ENCODE results near the gene BAZ1B. TPM values are rescaled to one million over a fixed set of nuclear protein-coding genes. Genes with fewer than 3 reads are reported as not detected.
"Not testable (repeated sequence)": the region's sequence is repeated elsewhere in the genome, so short reads cannot be mapped to it uniquely, and the experiment has no call there.

Gene BAZ1B
- total RNA-seq, 5 donors from 2014 or later (not counting 1 experiment from before 2014, with no cell fraction given) = 57.1 to 64.5 (median 63.0) TPM

DNA sequence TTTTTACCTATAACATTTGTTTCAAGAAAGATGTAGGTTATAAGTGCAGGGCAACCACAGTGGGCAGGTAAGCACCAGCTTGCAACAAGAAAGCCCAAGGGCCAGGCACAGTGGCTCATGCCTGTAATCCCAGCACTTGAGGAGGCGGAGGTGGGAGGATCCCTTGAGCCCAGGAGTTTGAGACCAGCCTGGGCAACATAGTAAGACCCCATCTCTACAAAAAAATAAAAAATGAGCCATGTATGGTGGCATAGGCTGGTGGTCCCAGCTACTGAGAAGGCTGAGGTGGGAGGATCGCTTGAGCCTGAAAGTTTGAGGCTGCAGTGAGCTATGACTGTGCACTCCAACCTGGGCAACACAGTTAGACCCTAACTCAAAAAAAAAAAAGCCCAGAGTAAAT is 22.6 kb upstream of the BAZ1B start:
- Mint-ChIP-seq H3K4me3 (no peak overlapping the region), H3K27ac (no peak overlapping the region), H3K27me3 (no peaks in the 10 kb centered on the region), H3K36me3 (peaks cover 33% of the 10 kb centered on the region), H3K4me1 (peaks cover 28 to 39% (median 33%) of the 10 kb centered on the region in 3 donors), H3K9me3 (no peaks in the 10 kb centered on the region)
- ChIA-PET POLR2A (no interaction called here), CTCF (interaction anchor here in 1 of 2 donors (0.7 kb wide), 1 partner anchor 67 kb away, joined by 3 read pairs; no protein-coding TSS in a partner anchor)
- H3K4me1 ChIP-seq (ENCODE audit: control insufficient read depth in 1 of 2, extremely low read depth in 1 of 2, insufficient read depth in 2 of 2, low read length in 2 of 2) = peaks cover 0 to 10% of the 10 kb centered on the region in 2 experiments
- peaks cover 21 to 54% of the 10 kb centered on the region in 2 donors for H3K36me3 ChIP-seq (ENCODE audit: control insufficient read depth in 2 of 2, extremely low read depth in 1 of 2, insufficient read depth in 1 of 2, low read length in 1 of 2)
- no peak for DNase-seq
- no peaks in the 10 kb centered on the region for H3K27me3 ChIP-seq (replicated peaks in 1 of 2; ENCODE audit: control insufficient read depth in 2 of 2, extremely low read depth in 1 of 2, insufficient read depth in 2 of 2, low read length in 1 of 2)
- no CpG with 5 or more reads among the region's 2 CpGs for WGBS (ENCODE audit: insufficient coverage)
- H3K4me3 ChIP-seq (ENCODE audit: control insufficient read depth in 1 of 2, extremely low read depth in 1 of 2, low read length in 1 of 2) = no peak overlapping the region
- no peak overlapping the region for H3K27ac ChIP-seq (ENCODE audit: low read length)
- ATAC-seq (replicated peaks in 1 of 4) = no peak
- H3K9me3 ChIP-seq = no peaks in the 10 kb centered on the region

DNA sequence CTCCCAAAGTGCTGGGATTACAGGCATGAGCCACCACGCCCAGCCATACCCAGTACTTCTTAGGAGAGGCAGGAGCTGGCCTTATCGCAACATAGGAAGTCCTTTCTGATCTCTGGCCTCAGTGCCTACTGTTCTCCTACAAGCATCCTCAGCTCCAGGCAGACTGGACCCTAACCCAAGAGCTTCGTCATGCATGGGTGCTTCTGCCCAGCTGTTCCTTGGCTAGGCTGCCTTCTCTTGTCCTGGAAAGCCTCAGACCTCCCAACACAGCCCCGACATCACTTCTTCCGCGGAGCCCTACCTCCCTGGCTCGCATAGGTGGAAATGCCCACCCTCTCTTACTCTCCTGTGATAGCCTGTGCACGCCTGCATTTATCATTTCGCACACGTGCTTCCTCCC is 19.6 kb upstream of the BAZ1B start:
- no peak overlapping the region for H3K4me3 Mint-ChIP-seq
- H3K36me3 Mint-ChIP-seq = peaks cover 46% of the 10 kb centered on the region
- H3K4me3 ChIP-seq (ENCODE audit: control insufficient read depth in 1 of 2, extremely low read depth in 1 of 2, low read length in 1 of 2) = no peak overlapping the region
- H3K27me3 ChIP-seq (replicated peaks in 1 of 2; ENCODE audit: control insufficient read depth in 2 of 2, extremely low read depth in 1 of 2, insufficient read depth in 2 of 2, low read length in 1 of 2) = no peaks in the 10 kb centered on the region
- WGBS (ENCODE audit: insufficient coverage) = 95% methylated on average over 8 of the region's 10 CpGs
- H3K4me1 Mint-ChIP-seq = peaks cover 10 to 16% (median 10%) of the 10 kb centered on the region in 3 donors
- CTCF ChIA-PET = interaction anchor here in 1 of 2 donors (0.6 kb wide), 1 partner anchor 34 kb away, joined by 5 read pairs; no protein-coding TSS in a partner anchor
- H3K9me3 Mint-ChIP-seq = no peaks in the 10 kb centered on the region
- no peak for DNase-seq
- H3K27ac ChIP-seq (ENCODE audit: low read length) = no peak overlapping the region
- H3K4me1 ChIP-seq (ENCODE audit: control insufficient read depth in 1 of 2, extremely low read depth in 1 of 2, insufficient read depth in 2 of 2, low read length in 2 of 2) = peaks cover 0 to 4% of the 10 kb centered on the region in 2 experiments
- H3K27me3 Mint-ChIP-seq = no peaks in the 10 kb centered on the region
- peaks cover 22 to 68% of the 10 kb centered on the region in 2 donors for H3K36me3 ChIP-seq (ENCODE audit: control insufficient read depth in 2 of 2, extremely low read depth in 1 of 2, insufficient read depth in 1 of 2, low read length in 1 of 2)
- POLR2A ChIA-PET = no interaction called here
- no peak overlapping the region for H3K27ac Mint-ChIP-seq
- H3K9me3 ChIP-seq = no peaks in the 10 kb centered on the region
- ATAC-seq (replicated peaks in 1 of 4) = no peak

DNA sequence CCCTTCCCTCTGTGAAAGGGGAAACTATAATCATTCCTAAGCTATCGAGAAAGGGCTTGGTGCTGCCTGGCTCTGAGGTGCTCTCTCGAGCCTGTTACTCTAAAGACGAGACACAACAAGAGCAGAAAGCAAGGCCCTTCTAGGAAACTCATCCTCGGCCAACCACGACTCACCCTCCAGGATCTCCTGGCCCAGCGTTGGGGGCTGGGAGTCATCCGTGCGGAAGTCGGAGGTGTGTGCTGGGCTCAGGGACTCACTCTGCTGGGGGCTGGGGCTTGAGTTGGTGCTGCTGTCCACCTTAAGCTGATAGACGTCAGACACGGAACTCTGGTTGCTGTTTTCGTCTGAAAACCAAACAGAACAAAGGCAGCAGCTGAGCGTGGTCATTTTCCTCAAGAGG is 17.6 kb upstream of the BAZ1B start:
- Mint-ChIP-seq H3K9me3 (no peaks in the 10 kb centered on the region), H3K4me1 (peaks cover 0 to 5% (median 4%) of the 10 kb centered on the region in 3 donors), H3K4me3 (no peak overlapping the region), H3K36me3 (peaks cover 54% of the 10 kb centered on the region), H3K27ac (no peak overlapping the region), H3K27me3 (no peaks in the 10 kb centered on the region)
- H3K9me3 ChIP-seq = no peaks in the 10 kb centered on the region
- no peak for ATAC-seq (replicated peaks in 1 of 4)
- no peak overlapping the region for H3K27ac ChIP-seq (ENCODE audit: low read length)
- no peaks in the 10 kb centered on the region for H3K27me3 ChIP-seq (replicated peaks in 1 of 2; ENCODE audit: control insufficient read depth in 2 of 2, extremely low read depth in 1 of 2, insufficient read depth in 2 of 2, low read length in 1 of 2)
- CTCF ChIA-PET = interaction anchor here in 1 of 2 donors (0.5 kb wide), 1 partner anchor 101 kb away, joined by 5 read pairs; no protein-coding TSS in a partner anchor
- POLR2A ChIA-PET = no interaction called here
- DNase-seq = no peak
- no peaks in the 10 kb centered on the region for H3K4me1 ChIP-seq (ENCODE audit: control insufficient read depth in 1 of 2, extremely low read depth in 1 of 2, insufficient read depth in 2 of 2, low read length in 2 of 2)
- no peak overlapping the region for H3K4me3 ChIP-seq (ENCODE audit: control insufficient read depth in 1 of 2, extremely low read depth in 1 of 2, low read length in 1 of 2)
- whole genome bisulfite sequencing (ENCODE audit: insufficient coverage) = 96% methylated on average over 12 of the region's 13 CpGs
- H3K36me3 ChIP-seq (ENCODE audit: control insufficient read depth in 2 of 2, extremely low read depth in 1 of 2, insufficient read depth in 1 of 2, low read length in 1 of 2) = peaks cover 24 to 81% of the 10 kb centered on the region in 2 donors

DNA sequence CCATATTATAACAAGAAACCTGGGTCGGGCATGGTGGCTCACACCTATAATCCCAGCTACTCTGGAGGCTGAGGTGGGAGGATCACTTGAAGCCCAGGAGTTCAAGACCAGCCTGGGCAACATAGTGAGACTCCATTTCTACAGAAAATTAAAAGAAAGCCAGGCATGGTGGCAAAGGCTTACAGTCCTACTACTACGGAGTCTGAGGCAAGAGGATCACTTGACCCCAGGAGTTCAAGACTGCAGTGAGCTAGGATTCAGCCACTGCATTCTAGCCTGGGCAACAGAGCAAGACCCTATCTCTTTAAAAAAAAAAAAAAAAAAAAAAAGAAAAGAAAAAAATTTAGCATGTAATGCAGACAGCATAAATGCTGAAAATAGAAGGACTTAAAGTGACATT is 16.4 kb upstream of the BAZ1B start:
- peaks cover 51% of the 10 kb centered on the region for H3K36me3 Mint-ChIP-seq
- H3K4me3 ChIP-seq (ENCODE audit: control insufficient read depth in 1 of 2, extremely low read depth in 1 of 2, low read length in 1 of 2); DNase-seq; H3K27ac Mint-ChIP-seq; H3K9me3 ChIP-seq; H3K4me1 ChIP-seq (ENCODE audit: control insufficient read depth in 1 of 2, extremely low read depth in 1 of 2, insufficient read depth in 2 of 2, low read length in 2 of 2); H3K9me3 Mint-ChIP-seq; H3K27me3 ChIP-seq (replicated peaks in 1 of 2; ENCODE audit: control insufficient read depth in 2 of 2, extremely low read depth in 1 of 2, insufficient read depth in 2 of 2, low read length in 1 of 2); H3K27ac ChIP-seq (ENCODE audit: low read length); H3K4me3 Mint-ChIP-seq; POLR2A ChIA-PET; H3K4me1 Mint-ChIP-seq; H3K27me3 Mint-ChIP-seq; ATAC-seq (replicated peaks in 1 of 4): not testable (repeated sequence)
- WGBS (ENCODE audit: insufficient coverage) = no CpG with 5 or more reads among the region's 2 CpGs
- CTCF ChIA-PET = interaction anchor here (0.5 to 0.6 kb wide), 2 partner anchors 191 to 322 kb away, joined by 5 to 9 read pairs; no protein-coding TSS in a partner anchor
- H3K36me3 ChIP-seq (ENCODE audit: control insufficient read depth in 2 of 2, extremely low read depth in 1 of 2, insufficient read depth in 1 of 2, low read length in 1 of 2) = peaks cover 21 to 76% of the 10 kb centered on the region in 2 donors

DNA sequence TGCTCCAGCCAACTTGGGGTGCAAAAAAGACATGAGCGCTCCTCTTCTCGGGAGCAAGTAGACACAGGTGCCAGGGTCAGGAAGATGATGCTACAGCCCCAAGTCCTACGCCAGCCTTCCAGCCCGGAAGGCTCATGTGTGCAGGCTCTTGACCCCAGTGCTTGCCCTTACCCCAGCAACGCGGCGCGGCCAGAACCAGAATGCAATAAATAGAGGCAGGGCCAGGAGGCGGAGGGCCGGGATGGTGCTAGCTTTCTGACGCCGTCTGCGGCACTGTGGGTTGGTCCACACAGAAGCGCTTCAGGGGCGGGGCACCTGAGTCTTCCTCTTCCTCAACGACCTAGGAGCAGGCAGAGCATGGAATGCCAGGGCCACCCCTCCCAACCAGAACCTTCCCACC is 15.0 kb upstream of the BAZ1B start:
- POLR2A ChIA-PET = no interaction called here
- no peaks in the 10 kb centered on the region for H3K9me3 Mint-ChIP-seq

DNA sequence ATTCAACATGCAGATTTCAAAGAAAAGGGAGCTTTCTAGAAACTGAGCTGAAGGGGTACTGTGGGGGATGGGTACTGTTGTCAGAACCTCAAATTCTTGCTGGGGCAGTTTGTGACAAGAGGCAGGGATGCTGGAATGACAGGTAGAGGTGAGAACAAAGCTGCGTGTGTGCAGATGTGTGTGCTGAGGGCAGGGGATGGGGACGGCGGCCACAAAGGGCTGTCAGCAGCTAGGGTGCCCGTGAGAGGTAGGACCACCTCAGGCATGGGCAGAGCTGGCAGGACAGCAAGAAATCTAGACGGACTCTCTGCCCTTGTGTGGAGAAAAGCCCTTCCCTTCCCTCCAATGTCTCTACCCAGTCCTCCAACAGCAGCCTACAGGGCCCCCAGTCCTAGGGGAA is 14.4 kb upstream of the BAZ1B start:
- Histone ChIP-seq H3K27me3 (replicated peaks in 1 of 2; ENCODE audit: control insufficient read depth in 2 of 2, extremely low read depth in 1 of 2, insufficient read depth in 2 of 2, low read length in 1 of 2) (no peaks in the 10 kb centered on the region), H3K27ac (ENCODE audit: low read length) (no peak overlapping the region), H3K4me3 (ENCODE audit: control insufficient read depth in 1 of 2, extremely low read depth in 1 of 2, low read length in 1 of 2) (no peak overlapping the region), H3K4me1 (ENCODE audit: control insufficient read depth in 1 of 2, extremely low read depth in 1 of 2, insufficient read depth in 2 of 2, low read length in 2 of 2) (no peaks in the 10 kb centered on the region), H3K9me3 (no peaks in the 10 kb centered on the region), H3K36me3 (ENCODE audit: control insufficient read depth in 2 of 2, extremely low read depth in 1 of 2, insufficient read depth in 1 of 2, low read length in 1 of 2) (peaks cover 10 to 57% of the 10 kb centered on the region in 2 donors)
- POLR2A ChIA-PET = interaction anchor here in 1 of 2 donors (0.7 kb wide), 1 partner anchor 234 kb away, joined by 3 read pairs; no protein-coding TSS in a partner anchor
- ATAC-seq (replicated peaks in 1 of 4) (no peak), DNase-seq (no peak)
- Mint-ChIP-seq H3K36me3 (peaks cover 36% of the 10 kb centered on the region), H3K9me3 (no peaks in the 10 kb centered on the region), H3K4me3 (no peak overlapping the region), H3K27ac (no peak overlapping the region), H3K4me1 (no peaks in the 10 kb centered on the region), H3K27me3 (no peaks in the 10 kb centered on the region)
- WGBS (ENCODE audit: insufficient coverage) = 83% methylated on average over 1 of the region's 5 CpGs
- CTCF ChIA-PET = interaction anchor here in 1 of 2 donors (0.7 kb wide), 1 partner anchor 71 kb away, joined by 3 read pairs; no protein-coding TSS in a partner anchor

More for the DNA sequence above, 15.0 kb upstream of the BAZ1B start:
- 96% methylated on average over 15 of the region's 16 CpGs for WGBS (ENCODE audit: insufficient coverage)
- no peak overlapping the region for H3K4me3 Mint-ChIP-seq
- peaks cover 41% of the 10 kb centered on the region for H3K36me3 Mint-ChIP-seq
- no peaks in the 10 kb centered on the region for H3K9me3 ChIP-seq
- no peaks in the 10 kb centered on the region for H3K27me3 Mint-ChIP-seq
- no peak for DNase-seq
- no peak for ATAC-seq (replicated peaks in 1 of 4)
- H3K36me3 ChIP-seq (ENCODE audit: control insufficient read depth in 2 of 2, extremely low read depth in 1 of 2, insufficient read depth in 1 of 2, low read length in 1 of 2) = peaks cover 15 to 63% of the 10 kb centered on the region in 2 donors
- no peaks in the 10 kb centered on the region for H3K4me1 ChIP-seq (ENCODE audit: control insufficient read depth in 1 of 2, extremely low read depth in 1 of 2, insufficient read depth in 2 of 2, low read length in 2 of 2)
- no peak overlapping the region for H3K27ac ChIP-seq (ENCODE audit: low read length)
- no peak overlapping the region for H3K27ac Mint-ChIP-seq
- no peak overlapping the region for H3K4me3 ChIP-seq (ENCODE audit: control insufficient read depth in 1 of 2, extremely low read depth in 1 of 2, low read length in 1 of 2)
- H3K27me3 ChIP-seq (replicated peaks in 1 of 2; ENCODE audit: control insufficient read depth in 2 of 2, extremely low read depth in 1 of 2, insufficient read depth in 2 of 2, low read length in 1 of 2) = no peaks in the 10 kb centered on the region
- CTCF ChIA-PET = no interaction called here
- H3K4me1 Mint-ChIP-seq = no peaks in the 10 kb centered on the region

All from T-cell (primary cell).